PC-9 (cell line): Measurements from ENCODE around the gene ELANE. TPM values are rescaled to one million over a fixed set of nuclear protein-coding genes. Genes with fewer than 3 reads are reported as not detected.

Source experiments
- BruUV-seq: library from RNA; stranded (reverse); fragments of 400-500 nt; replicated peaks from 2 replicates; lab custom pipeline; 2021; lab: Mats Ljungman, UMichigan
- CTCF ChIA-PET: fragments of 300-600 bp; sonication (Branson Sonifier 250); formaldehyde crosslinking; loops from one replicate; lab custom pipeline; 2022; ENCODE audit warnings: antibody characterized with exemption; lab: Charles Lee
- POLR2A ChIA-PET: fragments of 300-600 bp; sonication (Branson Sonifier 250); formaldehyde crosslinking; loops from one replicate; lab custom pipeline; 2022; ENCODE audit warnings: antibody characterized with exemption; ENCODE audit not compliant: unreplicated experiment; lab: Charles Lee
- DNase-seq, 2 experiments: peaks; one replicate each; pipeline versions ENCODE4 v3.0.0 to v3.0.0-alpha.2; 2015 to 2022; ENCODE audit warnings: mixed read lengths in 1 of 2
- H2AFZ ChIP-seq: fragments of 200-600 bp; sonication (generic); 2 replicates; pipeline ENCODE4 v1.8.1; 2017; ENCODE audit warnings: antibody characterized with exemption
- H3F3A ChIP-seq: fragments of 200-600 bp; sonication (generic); 2 replicates; pipeline ENCODE4 v1.8.1; 2017; ENCODE audit warnings: antibody characterized with exemption, mild to moderate bottlenecking, low read depth; ENCODE audit not compliant: insufficient read depth
- H3K27ac ChIP-seq: fragments of 200-600 bp; sonication (generic); 2 replicates; pipeline ENCODE4 v1.6.1; 2016; ENCODE audit warnings: mixed run types
- H3K27me3 ChIP-seq: fragments of 200-600 bp; sonication (generic); 2 replicates; pipeline ENCODE4 v1.6.1; 2016; ENCODE audit warnings: low read depth, mixed run types; ENCODE audit not compliant: insufficient read depth
- H3K36me3 ChIP-seq: fragments of 200-600 bp; sonication (generic); 2 replicates; pipeline ENCODE4 v1.6.1; 2016; ENCODE audit warnings: low read depth, mixed run types
- H3K4me1 ChIP-seq: fragments of 200-600 bp; sonication (generic); replicated peaks from 2 replicates; pipeline ENCODE4 v1.6.1; 2016; ENCODE audit warnings: mixed run types; ENCODE audit not compliant: insufficient read depth
- H3K4me2 ChIP-seq: fragments of 200-600 bp; sonication (generic); 2 replicates; pipeline ENCODE4 v1.6.1; 2017; ENCODE audit warnings: mixed run types
- H3K4me3 ChIP-seq: fragments of 200-600 bp; sonication (generic); 2 replicates; pipeline ENCODE4 v1.6.1; 2016; ENCODE audit warnings: mixed run types
- H3K79me2 ChIP-seq: fragments of 200-600 bp; sonication (generic); 2 replicates; pipeline ENCODE4 v1.6.1; 2017; ENCODE audit warnings: low read depth, mixed run types
- H3K9me2 ChIP-seq: fragments of 200-600 bp; sonication (generic); 2 replicates; pipeline ENCODE4 v1.8.1; 2017; ENCODE audit warnings: mild to moderate bottlenecking; ENCODE audit not compliant: insufficient read depth
- H3K9me3 ChIP-seq: fragments of 200-600 bp; sonication (generic); 2 replicates; pipeline ENCODE4 v1.8.1; 2016; ENCODE audit warnings: low read depth; ENCODE audit not compliant: insufficient read depth
- H4K20me1 ChIP-seq: fragments of 200-600 bp; sonication (generic); 2 replicates; pipeline ENCODE4 v1.8.1; 2017; ENCODE audit not compliant: insufficient read depth
- CTCF ChIP-seq: fragments of 200-600 bp; sonication (generic); conservative IDR thresholded peaks from 2 replicates; pipeline ENCODE4 v1.6.1; 2017; ENCODE audit warnings: mixed run types, antibody characterized with exemption, mild to moderate bottlenecking, moderate library complexity
- EZH2 ChIP-seq: fragments of 200-600 bp; sonication (generic); IDR thresholded peaks from 2 replicates; pipeline ENCODE4 v1.8.0; 2017; ENCODE audit warnings: antibody characterized with exemption, low read depth
- intact Hi-C: fragments of 100-400 bp; cut with micrococcal nuclease; formaldehyde crosslinking; loops from one replicate; pipeline ENCODE4 v1.10.0; 2022; ENCODE audit not compliant: unreplicated experiment
- total RNA-seq: library from RNA; stranded (reverse); gene quantifications from 2 replicates; pipeline ENCODE4 v1.2.3, GENCODE V29; 2021

ELANE gene
- total RNA-seq, 1 experiment from 2014 or later: not detected

- no peaks in the 10 kb centered on the region; the same call in 1 of the 2 replicates for H4K20me1 ChIP-seq
- no peaks in the 10 kb centered on the region for H3K79me2 ChIP-seq
- H3F3A ChIP-seq: peaks cover 36% of the 10 kb centered on the region
- H3K4me2 ChIP-seq: no peak overlapping the region
- no peak for DNase-seq
- no peak overlapping the region for H2AFZ ChIP-seq
- no TSS peak for BruUV-seq
- H3K9me3 ChIP-seq: no peaks in the 10 kb centered on the region
- TF ChIP-seq EZH2: no peak
- no peak for TF ChIP-seq CTCF
- POLR2A ChIA-PET: interaction anchor here (0.7 kb wide), 1 partner anchor 191 kb away, joined by 11 read pairs; the partner anchor contains the start of gene RNF126
- no peaks in the 10 kb centered on the region for H3K27me3 ChIP-seq
- CTCF ChIA-PET: interaction anchor here (0.7 kb wide), 1 partner anchor 34 kb away, joined by 4 read pairs; no protein-coding TSS in a partner anchor
- peaks cover 11% of the 10 kb centered on the region for H3K4me1 ChIP-seq
- H3K36me3 ChIP-seq: no peaks in the 10 kb centered on the region
- no peak overlapping the region for H3K4me3 ChIP-seq
- H3K9me2 ChIP-seq: no peaks in the 10 kb centered on the region
- intact Hi-C loops: loop anchor here (10.0 kb wide), 1 partner anchor 130 kb away; the partner anchor contains the start of gene WDR18
- H3K27ac ChIP-seq: no peak overlapping the region
Observed at GRCh38 chr19:854549-854948, 2.4 kb downstream of the ELANE start.

GRCh38 chr19:855142-855541, 3.0 kb downstream of the ELANE start:
- H3K4me2 ChIP-seq: no peak overlapping the region
- no peak overlapping the region for H3K4me3 ChIP-seq
- ChIA-PET POLR2A (no interaction called here), CTCF (no interaction called here)
- no TSS peak for BruUV-seq
- H4K20me1 ChIP-seq: no peaks in the 10 kb centered on the region; the same call in 1 of the 2 replicates
- H3K27ac ChIP-seq: no peak overlapping the region
- peaks cover 37% of the 10 kb centered on the region for H3F3A ChIP-seq
- no peaks in the 10 kb centered on the region for H3K27me3 ChIP-seq
- no peaks in the 10 kb centered on the region for H3K79me2 ChIP-seq
- DNase-seq: no peak
- no peaks in the 10 kb centered on the region for H3K36me3 ChIP-seq
- H3K4me1 ChIP-seq: peaks cover 17% of the 10 kb centered on the region
- H2AFZ ChIP-seq: no peak overlapping the region
- H3K9me2 ChIP-seq: no peaks in the 10 kb centered on the region
- TF ChIP-seq EZH2: no peak
- TF ChIP-seq CTCF: no peak
- intact Hi-C loops: loop anchor here (10.0 kb wide), 1 partner anchor 130 kb away; the partner anchor contains the start of gene WDR18
- no peaks in the 10 kb centered on the region for H3K9me3 ChIP-seq

- no peak overlapping the region for H2AFZ ChIP-seq
- no peak for DNase-seq
- no peak overlapping the region for H3K4me2 ChIP-seq
- intact Hi-C loops: loop anchor here (2.0 to 10.0 kb wide), 3 partner anchors 61 to 129 kb away; partner anchors contain the start of genes KISS1R and WDR18
- peaks cover 32% of the 10 kb centered on the region for H3F3A ChIP-seq
- peaks cover 14% of the 10 kb centered on the region for H3K4me1 ChIP-seq
- H3K9me3 ChIP-seq: no peaks in the 10 kb centered on the region
- H3K79me2 ChIP-seq: no peaks in the 10 kb centered on the region
- H3K27me3 ChIP-seq: no peaks in the 10 kb centered on the region
- CTCF ChIA-PET: interaction anchor here (0.6 kb wide), 1 partner anchor 95 kb away, joined by 4 read pairs; no protein-coding TSS in a partner anchor
- POLR2A ChIA-PET: no interaction called here
- H3K27ac ChIP-seq: no peak overlapping the region
- no peaks in the 10 kb centered on the region for H4K20me1 ChIP-seq
- no TSS peak for BruUV-seq
- no peak overlapping the region for H3K4me3 ChIP-seq
- no peaks in the 10 kb centered on the region for H3K36me3 ChIP-seq
- no peak for TF ChIP-seq EZH2
- TF ChIP-seq CTCF: no peak
- H3K9me2 ChIP-seq: no peaks in the 10 kb centered on the region
Observed at GRCh38 chr19:855566-856120, 3.5 kb downstream of the ELANE start.
